ENCODE results near the gene CDKN2AIP.
A peak's percentile ranks its signal among the peaks of the same experiment; 100 is the strongest.

Gene CDKN2AIP

GRCh38 chr4:183436417-183436816, 8.0 kb upstream of the CDKN2AIP start:
- TF ChIP-seq CTCF (conservative IDR thresholded peaks at IDR 0.05; ENCODE audit: low read length) = no peak
- no peak overlapping the region for H3K4me3 ChIP-seq (ENCODE audit: low read length)
- DNase-seq (ENCODE audit: low read depth) = no peak

- H3K4me3 ChIP-seq (ENCODE audit: low read length) = no peak overlapping the region
- DNase-seq (ENCODE audit: low read depth) = no peak
- TF ChIP-seq CTCF (conservative IDR thresholded peaks at IDR 0.05; ENCODE audit: low read length) = no peak
These were observed 7.0 kb upstream of the CDKN2AIP start for GRCh38 chr4:183437452-183437851.

- H3K4me3 ChIP-seq (ENCODE audit: low read length) = no peak overlapping the region
- peak; percentile 16 for DNase-seq (ENCODE audit: low read depth)
- no peak for TF ChIP-seq CTCF (conservative IDR thresholded peaks at IDR 0.05; ENCODE audit: low read length)
These were observed 5.8 kb upstream of the CDKN2AIP start for GRCh38 chr4:183438458-183439113.

GRCh38 chr4:183441276-183441675, 3.2 kb upstream of the CDKN2AIP start:
- H3K4me3 ChIP-seq (ENCODE audit: low read length) = no peak overlapping the region
- DNase-seq (ENCODE audit: low read depth) = no peak
- TF ChIP-seq CTCF (conservative IDR thresholded peaks at IDR 0.05; ENCODE audit: low read length) = no peak

- TF ChIP-seq CTCF (conservative IDR thresholded peaks at IDR 0.05; ENCODE audit: low read length) = 0 out of 2 replicates have a peak, but pooled peaks have one; percentile 2
- peak overlapping the region; percentile 87 for H3K4me3 ChIP-seq (ENCODE audit: low read length)
- DNase-seq (ENCODE audit: low read depth) = peak; percentile 61
These were observed 702 bp upstream of the CDKN2AIP start for GRCh38 chr4:183443655-183444213.

GRCh38 chr4:183445097-183445428, 627 bp downstream of the CDKN2AIP start:
- DNase-seq (ENCODE audit: low read depth) = peak; percentile 13
- peak overlapping the region; percentile 87 for H3K4me3 ChIP-seq (ENCODE audit: low read length)
- no peak for TF ChIP-seq CTCF (conservative IDR thresholded peaks at IDR 0.05; ENCODE audit: low read length)

- H3K4me3 ChIP-seq (ENCODE audit: low read length) = no peak overlapping the region
- TF ChIP-seq CTCF (conservative IDR thresholded peaks at IDR 0.05; ENCODE audit: low read length) = no peak
- DNase-seq (ENCODE audit: low read depth) = no peak
These were observed 3.2 kb downstream of the CDKN2AIP start for GRCh38 chr4:183447646-183448045.

All from AG10803 (cell line).